Epithelial cell of esophagus (primary cell): ENCODE data around the gene ZNF189.
A peak's percentile ranks its signal among the peaks of the same experiment; 100 is the strongest.

Source experiments
- DNase-seq: peaks from one replicate; pipeline ENCODE4 v3.0.0; 2010; ENCODE audit warnings: low read depth
- H3K4me3 ChIP-seq: 2 replicates; pipeline ENCODE4 v1.5.1; 2011; ENCODE audit warnings: mild to moderate bottlenecking, low read length, control low read depth
- TF ChIP-seq, protein P1 (sequence below): IDR thresholded peaks from 2 replicates; pipeline ENCODE4 v1.5.1; 2011; ENCODE audit warnings: low read depth, mild to moderate bottlenecking, low read length, control low read depth, inconsistent platforms; ENCODE audit not compliant: insufficient read depth; ENCODE audit errors: missing control alignments

ZNF189 gene

DNA sequence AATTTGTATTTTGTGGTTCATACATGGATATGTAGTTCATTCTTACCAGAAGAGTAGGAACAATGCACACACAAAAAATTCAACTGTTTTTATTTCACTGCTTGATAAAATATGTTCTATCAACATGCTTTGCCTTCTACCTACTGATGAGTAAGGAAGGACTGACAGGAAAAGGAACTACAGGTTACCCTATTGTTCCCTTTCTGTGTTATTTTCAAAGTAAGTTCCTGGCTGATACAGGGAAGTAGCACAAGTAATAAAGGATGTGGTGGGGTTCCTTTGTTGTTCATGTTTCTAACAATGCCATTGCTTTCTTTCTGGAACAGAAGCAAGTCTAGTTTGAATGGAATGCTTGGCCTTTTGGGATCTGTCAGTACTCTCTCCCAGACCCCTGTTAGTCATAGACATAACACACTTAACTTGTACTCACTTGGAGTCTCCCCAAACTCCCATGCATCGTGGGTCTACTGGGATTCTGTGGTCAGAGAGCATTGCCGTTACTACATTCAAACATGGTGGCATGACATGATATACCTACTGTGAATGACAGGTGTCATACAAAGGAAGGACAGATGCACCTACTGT lies 57.1 kb downstream of the ZNF189 start:
- no peak for DNase-seq
- TF ChIP-seq, protein P1, sequence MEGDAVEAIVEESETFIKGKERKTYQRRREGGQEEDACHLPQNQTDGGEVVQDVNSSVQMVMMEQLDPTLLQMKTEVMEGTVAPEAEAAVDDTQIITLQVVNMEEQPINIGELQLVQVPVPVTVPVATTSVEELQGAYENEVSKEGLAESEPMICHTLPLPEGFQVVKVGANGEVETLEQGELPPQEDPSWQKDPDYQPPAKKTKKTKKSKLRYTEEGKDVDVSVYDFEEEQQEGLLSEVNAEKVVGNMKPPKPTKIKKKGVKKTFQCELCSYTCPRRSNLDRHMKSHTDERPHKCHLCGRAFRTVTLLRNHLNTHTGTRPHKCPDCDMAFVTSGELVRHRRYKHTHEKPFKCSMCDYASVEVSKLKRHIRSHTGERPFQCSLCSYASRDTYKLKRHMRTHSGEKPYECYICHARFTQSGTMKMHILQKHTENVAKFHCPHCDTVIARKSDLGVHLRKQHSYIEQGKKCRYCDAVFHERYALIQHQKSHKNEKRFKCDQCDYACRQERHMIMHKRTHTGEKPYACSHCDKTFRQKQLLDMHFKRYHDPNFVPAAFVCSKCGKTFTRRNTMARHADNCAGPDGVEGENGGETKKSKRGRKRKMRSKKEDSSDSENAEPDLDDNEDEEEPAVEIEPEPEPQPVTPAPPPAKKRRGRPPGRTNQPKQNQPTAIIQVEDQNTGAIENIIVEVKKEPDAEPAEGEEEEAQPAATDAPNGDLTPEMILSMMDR = no peak
- H3K4me3 ChIP-seq = no peak overlapping the region

DNA sequence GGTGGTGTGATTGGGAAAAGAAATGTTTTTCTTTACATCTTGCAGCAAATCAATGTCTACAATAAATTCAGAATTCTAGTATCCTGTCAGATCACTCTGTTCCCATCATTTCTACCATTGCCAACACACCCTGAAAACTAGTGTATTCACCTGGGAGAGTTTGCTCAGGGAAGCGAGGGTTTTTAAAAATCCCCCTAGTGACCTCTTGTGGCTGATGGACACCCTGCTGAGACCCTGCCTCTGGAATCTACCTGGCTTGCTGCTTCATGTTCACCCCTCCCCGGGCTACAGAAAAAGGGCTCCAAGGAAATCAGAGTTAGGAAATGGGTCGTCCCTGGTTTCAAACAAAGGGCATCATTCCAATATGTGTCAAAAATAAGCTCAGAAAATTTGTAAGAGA lies 58.4 kb downstream of the ZNF189 start:
- DNase-seq = no peak
- no peak overlapping the region for H3K4me3 ChIP-seq
- TF ChIP-seq, protein P1 = no peak

DNA sequence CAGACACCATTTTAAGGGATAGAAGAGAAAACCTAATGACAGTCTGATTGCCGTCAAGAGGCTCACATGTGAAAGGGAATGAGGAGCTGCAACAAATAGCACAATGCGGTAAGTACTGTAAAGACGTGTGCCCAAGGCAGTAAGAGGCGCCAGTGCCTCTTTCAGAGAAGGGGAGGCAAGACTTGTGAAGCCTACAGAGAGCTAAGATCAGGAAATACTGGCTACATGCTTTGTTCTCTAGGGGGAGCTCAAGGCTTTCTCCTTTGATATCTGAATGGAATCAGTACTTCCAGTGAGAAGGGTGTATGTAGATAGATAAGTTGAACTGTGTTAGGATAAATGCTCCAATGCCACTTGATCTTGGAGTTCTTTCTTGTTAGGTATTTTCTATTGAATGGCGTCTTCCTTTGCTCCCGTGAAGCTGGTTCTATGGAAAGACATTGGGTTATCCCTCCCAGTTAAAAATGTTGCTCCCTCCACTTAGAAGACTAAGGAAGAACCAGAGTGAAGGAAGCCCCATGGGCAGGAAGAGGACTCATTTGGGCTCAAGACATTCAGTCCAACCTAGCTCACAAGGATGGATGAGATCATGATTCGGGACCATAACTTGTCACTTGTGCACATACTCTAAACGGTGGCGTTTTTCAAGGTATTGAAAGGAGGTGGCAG lies 60.4 kb downstream of the ZNF189 start:
- TF ChIP-seq, protein P1 = peak; percentile 93
- DNase-seq = peak; percentile 82
- no peak overlapping the region for H3K4me3 ChIP-seq
